Measurements from ENCODE around the gene PRAMEF4. TPM values are rescaled to one million over a fixed set of nuclear protein-coding genes. Genes with fewer than 3 reads are reported as not detected.
"Not testable (repeated sequence)": the region's sequence is repeated elsewhere in the genome, so short reads cannot be mapped to it uniquely, and the experiment has no call there.

PRAMEF4 gene
- total RNA-seq = not detected in 2 replicates

DNA sequence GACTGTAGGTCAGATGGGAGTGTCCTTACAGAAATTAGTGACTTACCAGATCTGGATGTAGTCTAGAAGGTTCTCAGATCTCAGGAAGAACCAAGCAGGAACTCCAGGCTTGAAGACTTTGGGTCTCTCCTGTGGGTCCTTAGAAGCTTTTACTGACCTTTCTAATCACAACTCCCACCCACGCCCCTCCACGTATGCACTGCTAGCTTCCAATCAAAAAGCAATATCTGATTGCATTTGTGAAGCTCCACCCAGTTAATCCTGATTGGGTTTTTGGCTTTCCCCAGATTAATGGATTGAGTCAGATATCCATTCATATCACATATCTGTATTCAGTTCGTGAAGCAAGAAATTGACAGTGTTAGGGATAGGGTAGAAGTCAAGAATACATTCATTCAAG, at the start of gene PRAMEF4:
Gene PRAMEF4 (minus strand): TSS at position 101 of the 400 bp plus-strand sequence. CDS start 2,807 bp downstream, outside the sequence.
- DNase-seq (ENCODE audit: low spot score); H3K4me3 Mint-ChIP-seq (ENCODE audit: low read depth); H3K9me3 Mint-ChIP-seq; H3K27ac Mint-ChIP-seq; H3K4me1 Mint-ChIP-seq (ENCODE audit: low read depth); H3K27me3 Mint-ChIP-seq (ENCODE audit: low read depth); intact Hi-C loops (cut with micrococcal nuclease); H3K36me3 Mint-ChIP-seq (ENCODE audit: low read depth): not testable (repeated sequence)

DNA sequence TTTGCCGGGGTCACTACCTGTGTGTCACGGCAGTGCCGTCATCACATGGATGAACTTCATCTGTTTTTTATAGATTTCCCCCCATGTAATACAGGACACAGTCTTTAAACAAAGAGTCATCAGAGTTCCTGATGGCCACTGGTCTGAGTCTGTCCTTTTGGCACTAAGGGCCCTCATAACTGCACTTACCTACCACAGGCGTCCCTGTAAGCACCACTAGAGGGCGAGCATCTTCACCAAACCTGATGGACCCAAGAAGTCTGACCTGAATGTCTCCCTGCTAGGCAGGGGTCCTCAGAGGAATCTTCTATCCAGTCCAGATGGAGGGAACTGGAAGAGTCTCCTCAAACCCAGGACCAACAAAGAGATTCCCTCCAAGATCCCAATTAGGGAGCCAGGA, 38.4 kb upstream of the PRAMEF4 start:
- H3K27me3 Mint-ChIP-seq (ENCODE audit: low read depth); H3K9me3 Mint-ChIP-seq; H3K4me3 Mint-ChIP-seq (ENCODE audit: low read depth); DNase-seq (ENCODE audit: low spot score); H3K27ac Mint-ChIP-seq; H3K4me1 Mint-ChIP-seq (ENCODE audit: low read depth); H3K36me3 Mint-ChIP-seq (ENCODE audit: low read depth); intact Hi-C loops (cut with micrococcal nuclease): not testable (repeated sequence)

DNA sequence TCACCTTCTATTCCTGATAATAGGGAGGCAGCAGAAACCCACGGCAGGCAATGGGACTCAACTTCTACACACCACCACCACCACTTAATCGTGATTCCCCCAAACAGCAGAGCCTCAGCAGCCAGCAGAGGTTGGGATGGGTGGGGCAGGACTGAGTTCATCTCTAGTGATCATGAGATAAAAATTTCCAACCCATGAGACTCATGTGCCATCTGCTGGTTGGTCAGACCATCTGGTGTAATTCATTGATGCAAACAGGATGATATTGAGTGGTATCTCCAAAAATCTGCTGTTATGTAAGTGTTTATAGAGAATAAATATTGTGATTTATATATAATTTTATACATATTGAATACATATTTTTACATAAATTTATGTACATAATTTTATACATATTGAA, 35.7 kb upstream of the PRAMEF4 start:
- H3K27me3 Mint-ChIP-seq (ENCODE audit: low read depth); H3K36me3 Mint-ChIP-seq (ENCODE audit: low read depth); intact Hi-C loops (cut with micrococcal nuclease); H3K27ac Mint-ChIP-seq; H3K4me1 Mint-ChIP-seq (ENCODE audit: low read depth); H3K9me3 Mint-ChIP-seq; H3K4me3 Mint-ChIP-seq (ENCODE audit: low read depth); DNase-seq (ENCODE audit: low spot score): not testable (repeated sequence)

DNA sequence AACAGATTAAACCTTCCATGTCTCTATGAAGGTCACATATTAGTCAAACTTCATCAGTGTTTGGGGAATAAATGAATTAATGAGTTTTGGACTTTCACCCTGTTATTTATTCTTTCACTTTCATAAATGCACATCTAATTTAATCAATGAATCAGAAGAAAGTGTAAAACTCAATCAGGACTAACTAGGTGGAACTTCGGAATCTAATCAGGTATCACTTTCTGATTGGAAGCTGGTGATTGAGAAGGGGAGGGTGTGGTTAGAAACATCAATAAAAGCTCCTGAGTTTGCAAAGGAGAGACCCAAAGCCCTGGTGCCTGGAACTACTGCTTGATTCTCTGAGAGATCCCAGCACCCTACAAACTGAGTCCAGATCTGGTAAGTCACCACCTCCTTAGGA, 30.3 kb upstream of the PRAMEF4 start, which contains the start of gene PRAMEF7:
Gene PRAMEF7 (plus strand): TSS at position 301 of the 400 bp plus-strand sequence. CDS start 1,083 bp downstream, outside the sequence.
- intact Hi-C loops (cut with micrococcal nuclease); H3K4me1 Mint-ChIP-seq (ENCODE audit: low read depth); H3K4me3 Mint-ChIP-seq (ENCODE audit: low read depth); H3K36me3 Mint-ChIP-seq (ENCODE audit: low read depth); H3K27me3 Mint-ChIP-seq (ENCODE audit: low read depth); H3K27ac Mint-ChIP-seq; H3K9me3 Mint-ChIP-seq; DNase-seq (ENCODE audit: low spot score): not testable (repeated sequence)

DNA sequence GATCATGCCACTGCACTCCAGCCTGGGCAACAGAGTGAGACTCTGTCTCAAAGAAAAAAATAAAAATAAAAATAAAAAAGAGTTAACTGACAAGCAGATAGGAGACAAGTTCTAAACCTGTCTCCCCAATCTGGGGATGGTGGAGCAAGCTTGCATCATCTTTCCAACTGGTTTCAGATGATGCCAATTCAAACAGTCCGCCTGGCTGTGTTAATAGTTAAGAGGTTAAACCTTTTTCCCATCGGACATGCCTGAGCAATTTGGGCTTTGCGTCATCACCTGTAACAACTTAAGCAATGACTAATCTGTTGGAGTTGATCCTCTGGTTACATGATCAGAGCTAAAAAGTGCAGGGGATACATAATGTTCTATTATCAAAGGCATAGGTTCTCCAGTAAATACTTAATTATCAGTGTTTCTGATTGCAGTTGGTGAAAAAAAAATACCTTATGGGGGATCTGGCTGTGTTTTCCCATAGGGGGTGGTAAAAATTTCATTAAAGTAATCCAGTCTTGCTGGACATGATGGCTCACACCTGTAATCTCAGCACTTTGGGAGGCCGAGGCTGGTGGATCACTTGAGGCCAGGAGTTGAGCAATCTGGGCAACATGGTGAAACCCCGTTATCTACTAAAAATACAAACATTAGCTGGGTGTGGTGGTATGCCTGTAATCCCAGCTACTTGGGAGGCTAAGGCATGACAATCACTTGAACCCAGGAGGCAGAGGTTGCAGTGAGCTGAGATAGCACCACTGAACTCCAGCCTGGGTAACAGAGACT, 18.0 kb upstream of the PRAMEF4 start:
- DNase-seq (ENCODE audit: low spot score); H3K4me3 Mint-ChIP-seq (ENCODE audit: low read depth); H3K27ac Mint-ChIP-seq; H3K4me1 Mint-ChIP-seq (ENCODE audit: low read depth); H3K27me3 Mint-ChIP-seq (ENCODE audit: low read depth); intact Hi-C loops (cut with micrococcal nuclease); H3K36me3 Mint-ChIP-seq (ENCODE audit: low read depth); H3K9me3 Mint-ChIP-seq: not testable (repeated sequence)

DNA sequence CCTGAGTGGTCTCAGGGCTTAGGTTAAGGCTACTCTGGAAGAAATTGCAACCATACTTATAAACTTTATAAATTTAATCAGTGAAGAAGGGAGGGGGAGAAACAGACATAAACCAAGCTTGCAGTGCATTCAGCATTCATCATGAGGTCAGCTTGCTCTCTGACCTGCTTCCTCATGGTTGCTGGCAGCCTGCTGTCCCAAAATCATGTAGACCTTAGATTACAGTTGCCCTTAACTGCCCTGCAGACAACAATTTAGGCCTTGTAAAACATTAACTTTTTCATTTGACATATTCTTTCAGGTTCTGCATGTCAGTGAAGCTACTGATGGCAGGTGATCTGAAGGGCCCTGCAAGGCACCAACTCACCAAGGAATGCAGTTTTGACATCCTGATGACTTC, 13.2 kb upstream of the PRAMEF4 start:
- H3K27ac Mint-ChIP-seq; H3K4me1 Mint-ChIP-seq (ENCODE audit: low read depth); intact Hi-C loops (cut with micrococcal nuclease); H3K27me3 Mint-ChIP-seq (ENCODE audit: low read depth); H3K4me3 Mint-ChIP-seq (ENCODE audit: low read depth); DNase-seq (ENCODE audit: low spot score); H3K9me3 Mint-ChIP-seq; H3K36me3 Mint-ChIP-seq (ENCODE audit: low read depth): not testable (repeated sequence)

DNA sequence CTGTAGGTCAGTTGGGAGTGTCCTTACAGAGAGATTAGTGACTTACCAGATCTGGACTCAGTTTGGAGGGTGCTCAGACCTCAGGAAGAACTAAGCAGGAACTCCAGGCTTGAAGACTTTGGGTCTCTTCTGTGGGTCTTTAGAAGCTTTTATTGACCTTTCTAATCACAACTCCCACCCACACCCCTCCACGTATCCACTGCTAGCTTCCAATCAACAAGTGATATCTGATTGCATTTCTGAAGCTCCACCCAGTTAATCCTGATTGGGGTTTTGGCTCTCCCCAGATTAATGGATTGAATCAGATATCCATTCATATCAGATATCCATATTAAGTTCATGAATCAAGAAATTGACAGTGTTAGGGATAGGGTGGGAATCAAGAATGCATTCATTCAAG, 12.2 kb upstream of the PRAMEF4 start, which contains the start of gene PRAMEF10:
Gene PRAMEF10 (minus strand): TSS at position 101 of the 400 bp plus-strand sequence. CDS start 2,423 bp downstream, outside the sequence.
- H3K27ac Mint-ChIP-seq; intact Hi-C loops (cut with micrococcal nuclease): not testable (repeated sequence)

DNA sequence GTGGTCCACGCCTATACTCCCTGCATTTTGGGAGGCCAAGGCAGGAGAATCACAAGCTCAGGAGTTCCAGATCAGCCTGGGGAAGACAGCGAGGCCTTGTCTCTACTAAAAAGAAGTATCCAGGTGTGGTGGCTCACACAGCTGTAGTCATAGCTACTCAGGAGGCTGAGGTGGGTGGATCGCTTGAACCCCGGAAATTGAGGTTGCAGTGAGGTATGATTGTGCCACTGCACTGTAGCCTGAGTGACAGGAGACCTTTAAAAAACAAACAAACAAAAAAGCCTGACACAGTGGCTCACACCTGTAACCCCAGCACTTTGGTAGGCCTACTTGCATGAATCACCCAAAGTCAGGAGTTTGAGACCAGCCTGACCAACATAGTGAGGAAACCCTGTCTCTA, 7.5 kb downstream of the PRAMEF4 start:
- DNase-seq (ENCODE audit: low spot score); H3K4me1 Mint-ChIP-seq (ENCODE audit: low read depth); H3K36me3 Mint-ChIP-seq (ENCODE audit: low read depth); H3K27me3 Mint-ChIP-seq (ENCODE audit: low read depth); H3K9me3 Mint-ChIP-seq; H3K27ac Mint-ChIP-seq; intact Hi-C loops (cut with micrococcal nuclease); H3K4me3 Mint-ChIP-seq (ENCODE audit: low read depth): not testable (repeated sequence)

More for the DNA sequence above, 12.2 kb upstream of the PRAMEF4 start, which contains the start of gene PRAMEF10:
- not testable (repeated sequence) for H3K4me1 Mint-ChIP-seq (ENCODE audit: low read depth); H3K36me3 Mint-ChIP-seq (ENCODE audit: low read depth); H3K9me3 Mint-ChIP-seq; H3K27me3 Mint-ChIP-seq (ENCODE audit: low read depth); DNase-seq (ENCODE audit: low spot score); H3K4me3 Mint-ChIP-seq (ENCODE audit: low read depth)

DNA sequence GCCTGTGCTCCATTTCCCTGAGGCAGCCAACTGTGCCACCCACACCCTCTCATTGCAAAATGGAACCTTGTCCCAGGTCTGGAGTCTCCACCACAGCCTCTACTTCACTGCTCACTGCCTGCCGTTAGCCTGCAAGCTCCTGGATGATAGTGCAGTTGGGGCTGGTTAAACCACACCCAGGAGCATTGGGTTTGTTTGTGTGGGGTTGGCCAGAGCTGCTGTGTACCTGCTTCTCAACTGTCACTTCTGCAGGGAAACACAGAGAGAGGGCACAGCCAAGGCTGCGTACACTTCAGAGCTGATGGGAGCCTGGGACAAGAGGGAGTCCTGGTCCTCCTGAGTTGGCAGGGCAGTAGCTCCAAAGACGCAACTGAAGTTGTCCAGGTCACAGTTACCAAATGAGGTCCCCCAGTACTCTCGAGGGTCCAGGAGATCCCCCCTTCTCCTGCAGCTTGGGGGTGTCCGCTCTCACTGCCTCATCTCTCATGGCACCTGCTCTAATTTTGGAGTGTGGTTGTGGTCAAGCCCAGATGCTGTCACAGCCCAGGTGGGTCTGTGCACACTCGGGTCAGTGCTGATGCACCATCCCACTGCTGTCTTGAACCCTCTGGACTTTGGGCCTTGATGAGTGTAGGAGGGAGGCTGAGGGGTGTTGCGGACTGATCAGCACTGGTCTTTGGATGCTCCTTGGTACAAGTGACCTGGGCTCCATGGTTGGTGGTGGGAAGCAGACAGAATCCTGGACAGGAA, 22.7 kb downstream of the PRAMEF4 start:
- H3K27ac Mint-ChIP-seq; H3K9me3 Mint-ChIP-seq; H3K36me3 Mint-ChIP-seq (ENCODE audit: low read depth); H3K4me3 Mint-ChIP-seq (ENCODE audit: low read depth); H3K27me3 Mint-ChIP-seq (ENCODE audit: low read depth); intact Hi-C loops (cut with micrococcal nuclease); H3K4me1 Mint-ChIP-seq (ENCODE audit: low read depth); DNase-seq (ENCODE audit: low spot score): not testable (repeated sequence)

DNA sequence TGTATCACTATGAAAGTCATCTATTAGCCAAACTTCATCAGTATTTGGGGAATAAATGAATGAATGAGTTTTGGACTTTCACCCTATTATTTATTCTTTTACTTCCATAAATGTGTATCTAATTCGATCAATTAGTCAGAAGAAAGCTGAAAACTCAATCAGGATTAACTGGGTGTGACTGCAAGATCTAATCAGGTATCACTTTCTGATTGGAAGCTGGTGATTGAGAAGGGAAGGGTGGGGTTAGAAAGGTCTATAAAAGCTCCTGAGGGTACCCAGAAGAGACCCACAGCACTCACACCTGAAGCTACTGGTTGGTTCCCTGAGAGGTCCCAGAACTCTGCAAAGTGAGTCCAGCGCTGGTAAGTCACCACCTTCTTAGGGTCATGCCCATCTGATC, 29.2 kb downstream of the PRAMEF4 start, which contains the start of gene PRAMEF2:
Gene PRAMEF2 (plus strand): TSS at position 301 of the 400 bp plus-strand sequence. CDS start 1,924 bp downstream, outside the sequence.
- H3K27ac Mint-ChIP-seq; intact Hi-C loops (cut with micrococcal nuclease); H3K36me3 Mint-ChIP-seq (ENCODE audit: low read depth); DNase-seq (ENCODE audit: low spot score); H3K4me3 Mint-ChIP-seq (ENCODE audit: low read depth); H3K4me1 Mint-ChIP-seq (ENCODE audit: low read depth); H3K9me3 Mint-ChIP-seq; H3K27me3 Mint-ChIP-seq (ENCODE audit: low read depth): not testable (repeated sequence)

DNA sequence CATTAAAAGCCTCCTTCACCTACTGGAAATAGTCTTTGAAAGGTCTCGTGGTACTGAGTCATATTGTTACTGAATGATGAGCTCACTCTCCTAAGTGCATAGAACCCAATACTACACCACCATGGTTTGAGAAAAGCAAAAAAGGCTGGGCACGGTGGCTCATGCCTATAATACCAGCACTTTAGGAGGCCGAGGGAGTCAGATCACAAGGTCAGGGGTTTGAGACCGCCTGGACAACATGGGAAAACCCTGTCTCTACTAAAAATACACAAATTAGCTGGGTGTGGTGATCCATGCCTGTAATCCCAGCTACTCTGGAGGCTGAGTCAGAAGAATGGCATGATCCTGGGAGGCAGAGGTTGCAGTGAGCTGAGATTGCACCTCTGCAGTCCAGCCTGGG, 34.2 kb downstream of the PRAMEF4 start:
- intact Hi-C loops (cut with micrococcal nuclease) = no loop called here
- Mint-ChIP-seq H3K27me3 (ENCODE audit: low read depth) (no peaks in the 10 kb centered on the region), H3K36me3 (ENCODE audit: low read depth) (no peaks in the 10 kb centered on the region), H3K4me1 (ENCODE audit: low read depth) (no peaks in the 10 kb centered on the region), H3K4me3 (ENCODE audit: low read depth) (no peak overlapping the region), H3K9me3 (no peaks in the 10 kb centered on the region), H3K27ac (no peak overlapping the region)
- DNase-seq (ENCODE audit: low spot score) = no peak

DNA sequence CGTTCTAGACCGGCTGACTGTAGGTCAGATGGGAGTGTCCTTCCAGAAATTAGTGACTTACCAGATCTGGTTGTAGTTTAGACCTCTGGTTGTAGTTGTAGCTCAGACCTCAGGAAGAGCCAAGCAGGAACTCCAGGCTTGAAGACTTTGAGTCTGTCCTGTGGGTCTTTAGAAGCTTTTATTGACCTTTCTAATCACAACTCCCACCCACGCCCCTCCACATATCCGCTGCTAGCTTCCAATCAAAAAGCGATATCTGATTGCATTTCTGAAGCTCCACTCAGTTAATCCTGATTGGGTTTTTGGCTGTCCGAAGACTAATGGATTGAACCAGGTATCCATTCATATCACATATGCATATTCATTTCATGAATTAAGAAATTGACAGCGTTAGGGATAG, 37.4 kb downstream of the PRAMEF4 start, which contains the start of gene HNRNPCL1:
Gene HNRNPCL1 (minus strand): TSS at position 101 of the 400 bp plus-strand sequence. CDS start 431 bp downstream, outside the sequence.
- intact Hi-C loops (cut with micrococcal nuclease); H3K9me3 Mint-ChIP-seq; H3K4me3 Mint-ChIP-seq (ENCODE audit: low read depth); H3K36me3 Mint-ChIP-seq (ENCODE audit: low read depth); H3K27ac Mint-ChIP-seq; H3K27me3 Mint-ChIP-seq (ENCODE audit: low read depth); DNase-seq (ENCODE audit: low spot score); H3K4me1 Mint-ChIP-seq (ENCODE audit: low read depth): not testable (repeated sequence)

DNA sequence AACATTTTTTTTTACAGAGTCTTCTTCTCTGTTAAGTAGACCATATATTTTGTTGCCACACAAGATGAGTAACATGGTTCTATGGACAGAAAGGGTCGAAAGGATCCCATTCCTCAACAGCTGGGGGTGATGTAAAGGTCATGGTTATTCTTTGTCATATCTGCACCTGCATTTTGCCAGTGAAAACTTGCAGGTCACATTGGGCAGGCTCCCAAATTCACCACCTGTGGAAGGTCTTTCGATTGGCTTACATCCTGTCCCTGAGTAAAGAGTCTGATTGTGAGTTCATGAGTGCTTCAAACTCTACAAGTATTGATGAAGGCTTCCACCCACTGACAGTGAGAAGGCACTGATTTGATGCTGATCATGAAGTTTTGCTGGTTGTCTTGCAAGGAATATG, 52.8 kb downstream of the PRAMEF4 start:
- not testable (repeated sequence) for H3K27me3 Mint-ChIP-seq (ENCODE audit: low read depth)

More for the DNA sequence above, 52.8 kb downstream of the PRAMEF4 start:
- H3K4me3 Mint-ChIP-seq (ENCODE audit: low read depth); DNase-seq (ENCODE audit: low spot score); H3K9me3 Mint-ChIP-seq; H3K36me3 Mint-ChIP-seq (ENCODE audit: low read depth); H3K4me1 Mint-ChIP-seq (ENCODE audit: low read depth); H3K27ac Mint-ChIP-seq; intact Hi-C loops (cut with micrococcal nuclease): not testable (repeated sequence)

All from activated T-helper 2 cell treated with anti-CD3 and anti-CD28 coated beads, Interferon-gamma antibody, Interleukin-2, Interleukin-4, amounts not matched to agents 10 μg/mL and 5 μg/mL and 100 μg/mL, durations not matched to agents 14 hours and 24 hours and 36 hours (primary cell).